ENCODE measurements around the gene SLC38A3.

DNA sequence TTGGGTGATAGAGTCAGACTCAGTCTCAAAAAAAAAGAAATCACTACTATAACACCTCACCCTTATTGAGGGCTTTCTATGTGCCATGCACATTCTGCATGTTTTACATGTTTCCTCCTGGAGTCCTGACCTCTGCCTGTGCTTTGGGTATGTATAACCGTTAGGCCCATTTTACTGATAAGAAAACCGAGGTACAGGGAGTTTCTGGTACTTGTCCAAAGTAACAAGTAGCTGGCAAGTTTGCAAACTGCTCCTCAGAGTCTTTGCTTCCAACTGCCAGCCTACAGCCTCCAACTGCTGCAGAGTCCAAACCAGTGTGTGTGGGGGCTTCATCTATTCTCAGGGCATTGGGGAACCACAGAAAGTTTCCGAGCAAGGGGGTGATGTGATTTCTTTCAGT, 27.2 kb downstream of the SLC38A3 start:
- TF ChIP-seq, protein P1, sequence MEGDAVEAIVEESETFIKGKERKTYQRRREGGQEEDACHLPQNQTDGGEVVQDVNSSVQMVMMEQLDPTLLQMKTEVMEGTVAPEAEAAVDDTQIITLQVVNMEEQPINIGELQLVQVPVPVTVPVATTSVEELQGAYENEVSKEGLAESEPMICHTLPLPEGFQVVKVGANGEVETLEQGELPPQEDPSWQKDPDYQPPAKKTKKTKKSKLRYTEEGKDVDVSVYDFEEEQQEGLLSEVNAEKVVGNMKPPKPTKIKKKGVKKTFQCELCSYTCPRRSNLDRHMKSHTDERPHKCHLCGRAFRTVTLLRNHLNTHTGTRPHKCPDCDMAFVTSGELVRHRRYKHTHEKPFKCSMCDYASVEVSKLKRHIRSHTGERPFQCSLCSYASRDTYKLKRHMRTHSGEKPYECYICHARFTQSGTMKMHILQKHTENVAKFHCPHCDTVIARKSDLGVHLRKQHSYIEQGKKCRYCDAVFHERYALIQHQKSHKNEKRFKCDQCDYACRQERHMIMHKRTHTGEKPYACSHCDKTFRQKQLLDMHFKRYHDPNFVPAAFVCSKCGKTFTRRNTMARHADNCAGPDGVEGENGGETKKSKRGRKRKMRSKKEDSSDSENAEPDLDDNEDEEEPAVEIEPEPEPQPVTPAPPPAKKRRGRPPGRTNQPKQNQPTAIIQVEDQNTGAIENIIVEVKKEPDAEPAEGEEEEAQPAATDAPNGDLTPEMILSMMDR (IDR thresholded peaks at IDR 0.05) = no peak
- TF ChIP-seq, protein P2, sequence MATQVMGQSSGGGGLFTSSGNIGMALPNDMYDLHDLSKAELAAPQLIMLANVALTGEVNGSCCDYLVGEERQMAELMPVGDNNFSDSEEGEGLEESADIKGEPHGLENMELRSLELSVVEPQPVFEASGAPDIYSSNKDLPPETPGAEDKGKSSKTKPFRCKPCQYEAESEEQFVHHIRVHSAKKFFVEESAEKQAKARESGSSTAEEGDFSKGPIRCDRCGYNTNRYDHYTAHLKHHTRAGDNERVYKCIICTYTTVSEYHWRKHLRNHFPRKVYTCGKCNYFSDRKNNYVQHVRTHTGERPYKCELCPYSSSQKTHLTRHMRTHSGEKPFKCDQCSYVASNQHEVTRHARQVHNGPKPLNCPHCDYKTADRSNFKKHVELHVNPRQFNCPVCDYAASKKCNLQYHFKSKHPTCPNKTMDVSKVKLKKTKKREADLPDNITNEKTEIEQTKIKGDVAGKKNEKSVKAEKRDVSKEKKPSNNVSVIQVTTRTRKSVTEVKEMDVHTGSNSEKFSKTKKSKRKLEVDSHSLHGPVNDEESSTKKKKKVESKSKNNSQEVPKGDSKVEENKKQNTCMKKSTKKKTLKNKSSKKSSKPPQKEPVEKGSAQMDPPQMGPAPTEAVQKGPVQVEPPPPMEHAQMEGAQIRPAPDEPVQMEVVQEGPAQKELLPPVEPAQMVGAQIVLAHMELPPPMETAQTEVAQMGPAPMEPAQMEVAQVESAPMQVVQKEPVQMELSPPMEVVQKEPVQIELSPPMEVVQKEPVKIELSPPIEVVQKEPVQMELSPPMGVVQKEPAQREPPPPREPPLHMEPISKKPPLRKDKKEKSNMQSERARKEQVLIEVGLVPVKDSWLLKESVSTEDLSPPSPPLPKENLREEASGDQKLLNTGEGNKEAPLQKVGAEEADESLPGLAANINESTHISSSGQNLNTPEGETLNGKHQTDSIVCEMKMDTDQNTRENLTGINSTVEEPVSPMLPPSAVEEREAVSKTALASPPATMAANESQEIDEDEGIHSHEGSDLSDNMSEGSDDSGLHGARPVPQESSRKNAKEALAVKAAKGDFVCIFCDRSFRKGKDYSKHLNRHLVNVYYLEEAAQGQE (IDR thresholded peaks at IDR 0.05; ENCODE audit: insufficient read depth in 1 of 2, low read depth in 2 of 2, low read length in 1 of 2) = no peak
- TF ChIP-seq SIN3A (IDR thresholded peaks at IDR 0.05; ENCODE audit: borderline replicate concordance, insufficient read depth, low read depth, low read length) = no peak

Measured in Panc1 (cell line).